NCI-H2107 (cell line): ENCODE measurements around the gene FEV.
A peak's percentile ranks its signal among the peaks of the same experiment; 100 is the strongest.

ENCODE experiments used
- DNase-seq: peaks from one replicate; lab custom pipeline; 2025; lab: John Stamatoyannopoulos, UW

Gene FEV

GRCh38 chr2:218993345-218994315, 8.6 kb upstream of the FEV start, which contains the start of gene CRYBA2:
Gene CRYBA2 (minus strand): TSS chr2:218993422. CDS start chr2:218993176, 246 bp downstream.
- DNase-seq = no peak

- DNase-seq = no peak
Observed at GRCh38 chr2:218992703-218993344, 7.8 kb upstream of the FEV start.

- DNase-seq = no peak
Observed at GRCh38 chr2:218992196-218992595, 7.2 kb upstream of the FEV start.

GRCh38 chr2:218991674-218992168, 6.7 kb upstream of the FEV start:
- no peak for DNase-seq

- no peak for DNase-seq
Observed at GRCh38 chr2:218990612-218991011, 5.6 kb upstream of the FEV start.

- DNase-seq = no peak
Observed at GRCh38 chr2:218990052-218990451, 5.1 kb upstream of the FEV start.

- DNase-seq = no peak
Observed at GRCh38 chr2:218988650-218989049, 3.7 kb upstream of the FEV start.

GRCh38 chr2:218988164-218988563, 3.2 kb upstream of the FEV start:
- no peak for DNase-seq

GRCh38 chr2:218986148-218986761, 1.3 kb upstream of the FEV start:
- DNase-seq = no peak

GRCh38 chr2:218985325-218986091, 524 bp upstream of the FEV start:
- no peak for DNase-seq

GRCh38 chr2:218984239-218985020, 554 bp downstream of the FEV start:
- DNase-seq = no peak

- DNase-seq = no peak
Observed at GRCh38 chr2:218983934-218984238, 1.1 kb downstream of the FEV start.

- no peak for DNase-seq
Observed at GRCh38 chr2:218983263-218983933, 1.6 kb downstream of the FEV start.

- DNase-seq = no peak
Observed at GRCh38 chr2:218982586-218983262, 2.3 kb downstream of the FEV start.

GRCh38 chr2:218981881-218982585, 3.0 kb downstream of the FEV start:
- DNase-seq = no peak

- DNase-seq = no peak
Observed at GRCh38 chr2:218981390-218981880, 3.5 kb downstream of the FEV start.

GRCh38 chr2:218980735-218981389, 4.1 kb downstream of the FEV start:
- no peak for DNase-seq

GRCh38 chr2:218979846-218980734, 4.9 kb downstream of the FEV start:
- DNase-seq = peak; percentile 57
